Caco-2 (cell line): Measurements from ENCODE around the gene CFAP210. TPM values are rescaled to one million over a fixed set of nuclear protein-coding genes. Genes with fewer than 3 reads are reported as not detected.

Source experiments
- BruUV-seq: library from RNA; stranded (reverse); fragments of 400-500 nt; replicated peaks from 2 replicates; lab custom pipeline; 2021; lab: Mats Ljungman, UMichigan
- CTCF ChIA-PET: fragments of 300-600 bp; sonication (Branson Sonifier 250); formaldehyde crosslinking; loops from one replicate; lab custom pipeline; 2022; ENCODE audit warnings: antibody characterized with exemption; lab: Charles Lee
- POLR2A ChIA-PET: fragments of 300-600 bp; sonication (Branson Sonifier 250); formaldehyde crosslinking; loops from one replicate; lab custom pipeline; 2022; ENCODE audit warnings: antibody characterized with exemption; lab: Charles Lee
- DNase-seq, 2 experiments: peaks; one replicate each; pipeline versions ENCODE4 v3.0.0 to v3.0.0-alpha.2; 2020 to 2022
- H3K27me3 ChIP-seq: replicated peaks from 2 replicates; pipeline ENCODE4 v1.6.0; 2011; ENCODE audit warnings: low read length; ENCODE audit not compliant: control insufficient read depth, insufficient read depth
- H3K36me3 ChIP-seq: 2 replicates; pipeline ENCODE4 v1.5.1; 2011; ENCODE audit warnings: low read length; ENCODE audit not compliant: control insufficient read depth, insufficient read depth
- H3K4me1 ChIP-seq: fragments of 250-450 bp; sonication (Bioruptor Pico); 2 replicates; pipeline ENCODE4 v1.5.1; 2020; ENCODE audit warnings: mild to moderate bottlenecking
- H3K4me3 ChIP-seq: 2 replicates; pipeline ENCODE4 v1.5.1; 2011; ENCODE audit warnings: low read depth, mild to moderate bottlenecking, control low read depth, low read length
- H3K9me3 ChIP-seq: fragments of 250-450 bp; sonication (Bioruptor Pico); 2 replicates; pipeline ENCODE4 v1.5.1; 2020; ENCODE audit warnings: mild to moderate bottlenecking, moderate library complexity
- H3K27ac Mint-ChIP-seq: one replicate; pipeline ENCODE4 v1.8.0; 2022; ENCODE audit warnings: mixed read lengths; ENCODE audit not compliant: unreplicated experiment
- H3K27me3 Mint-ChIP-seq: one replicate; pipeline ENCODE4 v1.8.0; 2022; ENCODE audit warnings: mixed read lengths; ENCODE audit not compliant: insufficient read depth, unreplicated experiment
- H3K36me3 Mint-ChIP-seq: one replicate; pipeline ENCODE4 v1.8.0; 2022; ENCODE audit warnings: mild to moderate bottlenecking, mixed read lengths; ENCODE audit not compliant: insufficient read depth, unreplicated experiment
- H3K4me1 Mint-ChIP-seq: one replicate; pipeline ENCODE4 v1.8.0; 2022; ENCODE audit warnings: low read depth, mixed read lengths; ENCODE audit not compliant: unreplicated experiment
- H3K4me3 Mint-ChIP-seq: one replicate; pipeline ENCODE4 v1.8.0; 2022; ENCODE audit warnings: mild to moderate bottlenecking, moderate library complexity, mixed read lengths; ENCODE audit not compliant: unreplicated experiment
- H3K9me3 Mint-ChIP-seq: one replicate; pipeline ENCODE4 v1.8.0; 2022; ENCODE audit warnings: mixed read lengths; ENCODE audit not compliant: unreplicated experiment
- intact Hi-C: fragments of 100-400 bp; cut with micrococcal nuclease; formaldehyde crosslinking; loops from one replicate; pipeline ENCODE4 v1.10.0; 2022; ENCODE audit not compliant: unreplicated experiment
- total RNA-seq: library from RNA; stranded (reverse); gene quantifications from 2 replicates; pipeline ENCODE4 v1.2.3, GENCODE V29; 2022
- TF ChIP-seq, protein P1 (sequence below), 2 experiments: fragments of 200-600 bp in 1 of 2; IDR thresholded peaks; 1 replicate in 1 of 2; 2 replicates in 1 of 2; pipeline versions ENCODE4 v1.5.1 to v1.8.0; 2011 to 2022; ENCODE audit warnings: antibody characterized with exemption in 1 of 2, control low read depth in 1 of 2, inconsistent platforms in 1 of 2, low read depth in 1 of 2, low read length in 1 of 2, mild to moderate bottlenecking in 1 of 2, moderate library complexity in 1 of 2; ENCODE audit not compliant: insufficient read depth in 1 of 2, severe bottlenecking in 1 of 2, unreplicated experiment in 1 of 2

CFAP210 gene
- total RNA-seq, 1 experiment from 2014 or later: not detected

DNA sequence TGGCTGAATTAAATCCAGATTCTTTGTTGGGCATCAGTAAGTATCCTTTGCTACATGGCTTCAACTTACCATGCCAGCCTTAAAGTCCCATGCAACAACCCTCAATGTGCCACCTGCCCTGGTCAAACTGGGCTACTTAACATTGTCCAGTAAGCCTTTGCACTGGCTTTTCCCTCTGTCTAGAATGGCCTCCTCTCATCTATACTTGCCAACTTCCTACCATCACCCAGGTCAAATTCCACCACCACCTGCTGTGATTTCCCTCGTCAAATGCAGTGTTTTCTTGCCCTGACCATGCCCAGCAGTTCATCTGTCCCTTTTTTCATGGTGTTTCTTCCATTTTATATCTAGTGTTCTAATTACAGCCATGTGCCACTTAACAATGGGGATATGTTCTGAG lies 45.1 kb upstream of the CFAP210 start:
- H3K36me3 Mint-ChIP-seq: peaks cover 16% of the 10 kb centered on the region
- intact Hi-C loops: no loop called here
- BruUV-seq: no TSS peak
- TF ChIP-seq, protein P1, sequence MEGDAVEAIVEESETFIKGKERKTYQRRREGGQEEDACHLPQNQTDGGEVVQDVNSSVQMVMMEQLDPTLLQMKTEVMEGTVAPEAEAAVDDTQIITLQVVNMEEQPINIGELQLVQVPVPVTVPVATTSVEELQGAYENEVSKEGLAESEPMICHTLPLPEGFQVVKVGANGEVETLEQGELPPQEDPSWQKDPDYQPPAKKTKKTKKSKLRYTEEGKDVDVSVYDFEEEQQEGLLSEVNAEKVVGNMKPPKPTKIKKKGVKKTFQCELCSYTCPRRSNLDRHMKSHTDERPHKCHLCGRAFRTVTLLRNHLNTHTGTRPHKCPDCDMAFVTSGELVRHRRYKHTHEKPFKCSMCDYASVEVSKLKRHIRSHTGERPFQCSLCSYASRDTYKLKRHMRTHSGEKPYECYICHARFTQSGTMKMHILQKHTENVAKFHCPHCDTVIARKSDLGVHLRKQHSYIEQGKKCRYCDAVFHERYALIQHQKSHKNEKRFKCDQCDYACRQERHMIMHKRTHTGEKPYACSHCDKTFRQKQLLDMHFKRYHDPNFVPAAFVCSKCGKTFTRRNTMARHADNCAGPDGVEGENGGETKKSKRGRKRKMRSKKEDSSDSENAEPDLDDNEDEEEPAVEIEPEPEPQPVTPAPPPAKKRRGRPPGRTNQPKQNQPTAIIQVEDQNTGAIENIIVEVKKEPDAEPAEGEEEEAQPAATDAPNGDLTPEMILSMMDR (IDR thresholded peaks at IDR 0.05; ENCODE audit: insufficient read depth in 1 of 2, low read depth in 1 of 2, low read length in 1 of 2, severe bottlenecking in 1 of 2, unreplicated experiment in 1 of 2): no peak
- ChIA-PET CTCF (no interaction called here), POLR2A (no interaction called here)
- DNase-seq: no peak
- peaks cover 5% of the 10 kb centered on the region for H3K4me1 Mint-ChIP-seq
- no peak overlapping the region for H3K27ac Mint-ChIP-seq
- Histone ChIP-seq H3K4me3 (no peak overlapping the region), H3K36me3 (no peaks in the 10 kb centered on the region; the same call in 1 of the 2 replicates), H3K9me3 (no peaks in the 10 kb centered on the region), H3K27me3 (no peaks in the 10 kb centered on the region), H3K4me1 (peaks cover 8% of the 10 kb centered on the region; the same call in 1 of the 2 replicates)
- no peaks in the 10 kb centered on the region for H3K27me3 Mint-ChIP-seq
- no peak overlapping the region for H3K4me3 Mint-ChIP-seq
- peaks cover 10% of the 10 kb centered on the region for H3K9me3 Mint-ChIP-seq

DNA sequence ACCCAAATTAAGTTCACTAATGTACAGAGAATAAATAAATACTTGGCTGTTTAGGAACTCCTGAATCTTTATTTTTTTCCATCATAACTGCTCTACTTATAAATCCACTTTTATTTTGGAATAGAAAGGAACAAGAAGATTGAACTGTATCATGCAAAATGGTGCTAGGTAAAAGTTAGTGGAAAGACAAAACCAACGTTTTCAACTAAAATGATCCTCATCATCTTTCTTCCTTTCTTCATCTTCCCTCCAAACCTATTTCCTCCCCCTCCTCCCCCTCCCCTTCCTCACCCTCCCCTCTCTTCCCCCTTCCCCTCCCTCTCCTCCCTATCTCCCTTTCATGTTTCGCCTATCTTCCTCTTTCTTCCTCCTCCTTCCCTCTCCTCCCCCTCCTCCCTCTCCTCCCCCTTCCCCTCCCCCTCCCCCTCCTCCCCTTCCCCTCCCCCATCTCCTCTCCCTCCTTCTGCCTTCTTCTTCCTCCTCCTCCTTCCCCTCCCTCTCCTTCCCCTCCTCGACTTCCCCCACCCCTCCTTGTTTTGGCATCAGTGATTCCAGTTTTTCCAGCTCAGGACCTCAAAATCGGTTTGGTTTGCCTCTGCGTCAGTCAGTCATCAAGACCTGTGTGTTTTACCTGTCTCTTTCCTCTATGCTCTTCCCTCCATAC lies 44.5 kb upstream of the CFAP210 start:
- H3K36me3 Mint-ChIP-seq: peaks cover 13% of the 10 kb centered on the region
- peaks cover 8% of the 10 kb centered on the region; the same call in 1 of the 2 replicates for H3K4me1 ChIP-seq
- no TSS peak for BruUV-seq
- no peaks in the 10 kb centered on the region; the same call in 1 of the 2 replicates for H3K36me3 ChIP-seq
- peaks cover 10% of the 10 kb centered on the region for H3K9me3 Mint-ChIP-seq
- intact Hi-C loops: no loop called here
- TF ChIP-seq, protein P1 (IDR thresholded peaks at IDR 0.05; ENCODE audit: insufficient read depth in 1 of 2, low read depth in 1 of 2, low read length in 1 of 2, severe bottlenecking in 1 of 2, unreplicated experiment in 1 of 2): no peak
- H3K9me3 ChIP-seq: no peaks in the 10 kb centered on the region
- H3K27me3 Mint-ChIP-seq: no peaks in the 10 kb centered on the region
- POLR2A ChIA-PET: no interaction called here
- CTCF ChIA-PET: no interaction called here
- no peak for DNase-seq
- peaks cover 5% of the 10 kb centered on the region for H3K4me1 Mint-ChIP-seq
- no peak overlapping the region for H3K4me3 ChIP-seq
- no peaks in the 10 kb centered on the region for H3K27me3 ChIP-seq
- no peak overlapping the region for H3K4me3 Mint-ChIP-seq
- H3K27ac Mint-ChIP-seq: no peak overlapping the region

DNA sequence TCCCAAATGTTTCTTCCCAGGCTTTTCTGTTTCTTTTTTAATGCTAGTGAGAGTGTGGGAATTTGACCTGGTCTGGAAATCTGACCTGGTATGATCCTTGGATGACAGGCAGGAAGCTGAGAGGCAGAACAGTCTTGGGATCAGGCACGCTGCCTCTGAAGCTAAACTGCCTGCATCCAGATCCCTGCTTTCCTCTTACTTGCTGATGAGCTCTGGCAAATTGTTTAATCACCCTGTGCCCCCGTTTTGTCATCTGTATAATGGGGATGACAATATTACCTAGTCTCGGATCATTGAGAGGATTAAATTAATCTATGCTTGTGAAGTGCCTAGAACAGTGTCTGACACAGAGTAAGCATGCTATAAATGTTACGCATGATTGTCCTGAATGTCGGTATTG lies 42.7 kb upstream of the CFAP210 start:
- no peak overlapping the region for H3K4me3 ChIP-seq
- no TSS peak for BruUV-seq
- H3K27me3 ChIP-seq: no peaks in the 10 kb centered on the region
- no peak for DNase-seq
- TF ChIP-seq, protein P1 (IDR thresholded peaks at IDR 0.05; ENCODE audit: insufficient read depth in 1 of 2, low read depth in 1 of 2, low read length in 1 of 2, severe bottlenecking in 1 of 2, unreplicated experiment in 1 of 2): no peak
- peaks cover 18% of the 10 kb centered on the region for H3K36me3 Mint-ChIP-seq
- CTCF ChIA-PET: no interaction called here
- H3K36me3 ChIP-seq: no peaks in the 10 kb centered on the region; the same call in 1 of the 2 replicates
- H3K27me3 Mint-ChIP-seq: no peaks in the 10 kb centered on the region
- intact Hi-C loops: no loop called here
- H3K4me1 ChIP-seq: peaks cover 8% of the 10 kb centered on the region; the same call in 1 of the 2 replicates
- H3K9me3 Mint-ChIP-seq: peaks cover 10% of the 10 kb centered on the region
- no peaks in the 10 kb centered on the region for H3K9me3 ChIP-seq
- POLR2A ChIA-PET: no interaction called here
- peaks cover 5% of the 10 kb centered on the region for H3K4me1 Mint-ChIP-seq
- H3K4me3 Mint-ChIP-seq: no peak overlapping the region
- H3K27ac Mint-ChIP-seq: no peak overlapping the region
